Measurements from ENCODE around the gene ABCC1. TPM values are rescaled to one million over a fixed set of nuclear protein-coding genes. Genes with fewer than 3 reads are reported as not detected.
"Not testable (repeated sequence)": the region's sequence is repeated elsewhere in the genome, so short reads cannot be mapped to it uniquely, and the experiment has no call there.

ABCC1 gene
- total RNA-seq, 1 donor from 2014 or later, result 9.9 TPM

- Histone ChIP-seq H3K4me1 (ENCODE audit: control insufficient read depth in 3 of 3, insufficient read depth in 3 of 3, low read length in 3 of 3) (no peaks in the 10 kb centered on the region), H3K9ac (ENCODE audit: low read depth in 1 of 3, low read length in 3 of 3) (no peak overlapping the region), H3K36me3 (ENCODE audit: control insufficient read depth in 3 of 3, insufficient read depth in 3 of 3, low read length in 3 of 3) (peaks cover 4 to 13% (median 8%) of the 10 kb centered on the region in 3 donors), H3K4me3 (ENCODE audit: low read length in 3 of 3) (no peak overlapping the region), H3K9me3 (ENCODE audit: control insufficient read depth in 3 of 3, low read length in 3 of 3) (peaks cover 0 to 6% (median 2%) of the 10 kb centered on the region in 3 donors), H3K27ac (ENCODE audit: low read depth, low read length) (no peak overlapping the region), H3K27me3 (ENCODE audit: control insufficient read depth in 3 of 3, insufficient read depth in 3 of 3, low read length in 3 of 3) (no peaks in the 10 kb centered on the region)
Measured at GRCh38 chr16:16159662-16160061, 210.2 kb downstream of the ABCC1 start.

- Histone ChIP-seq H3K4me3 (ENCODE audit: low read length in 3 of 3) (no peak overlapping the region), H3K36me3 (ENCODE audit: control insufficient read depth in 3 of 3, insufficient read depth in 3 of 3, low read length in 3 of 3) (peaks cover 4 to 16% (median 8%) of the 10 kb centered on the region in 3 donors), H3K27ac (ENCODE audit: low read depth, low read length) (no peak overlapping the region), H3K27me3 (ENCODE audit: control insufficient read depth in 3 of 3, insufficient read depth in 3 of 3, low read length in 3 of 3) (no peaks in the 10 kb centered on the region), H3K9me3 (ENCODE audit: control insufficient read depth in 3 of 3, low read length in 3 of 3) (peaks cover 0 to 6% (median 2%) of the 10 kb centered on the region in 3 donors), H3K9ac (ENCODE audit: low read depth in 1 of 3, low read length in 3 of 3) (no peak overlapping the region), H3K4me1 (ENCODE audit: control insufficient read depth in 3 of 3, insufficient read depth in 3 of 3, low read length in 3 of 3) (no peaks in the 10 kb centered on the region)
Measured at GRCh38 chr16:16161319-16161718, 211.9 kb downstream of the ABCC1 start.

DNA sequence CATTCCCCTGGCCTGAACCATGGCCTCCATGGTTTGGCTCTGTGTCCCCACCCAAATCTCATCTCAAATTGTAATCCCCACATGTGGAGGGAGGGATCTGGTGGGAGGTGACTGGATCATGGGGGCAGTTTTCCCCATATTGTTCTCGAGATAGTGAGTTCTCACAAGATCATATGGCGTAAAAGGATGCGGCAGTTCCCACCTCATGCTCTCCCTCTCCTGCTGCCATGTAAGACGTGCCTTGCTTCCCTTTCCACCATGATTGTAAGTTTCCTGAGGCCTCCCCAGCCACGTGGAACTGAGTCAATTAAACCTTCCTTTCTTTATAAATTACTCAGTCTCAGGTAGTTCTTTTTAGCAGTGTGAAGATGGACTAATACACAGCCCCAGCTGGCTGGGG is 212.4 kb downstream of the ABCC1 start:
- H3K27ac ChIP-seq (ENCODE audit: low read depth, low read length); H3K4me3 ChIP-seq (ENCODE audit: low read length in 3 of 3); H3K9ac ChIP-seq (ENCODE audit: low read depth in 1 of 3, low read length in 3 of 3); H3K27me3 ChIP-seq (ENCODE audit: control insufficient read depth in 3 of 3, insufficient read depth in 3 of 3, low read length in 3 of 3); H3K9me3 ChIP-seq (ENCODE audit: control insufficient read depth in 3 of 3, low read length in 3 of 3); H3K4me1 ChIP-seq (ENCODE audit: control insufficient read depth in 3 of 3, insufficient read depth in 3 of 3, low read length in 3 of 3): not testable (repeated sequence)
- H3K36me3 ChIP-seq (ENCODE audit: control insufficient read depth in 3 of 3, insufficient read depth in 3 of 3, low read length in 3 of 3), result peaks cover 4 to 16% (median 8%) of the 10 kb centered on the region in 3 donors

DNA sequence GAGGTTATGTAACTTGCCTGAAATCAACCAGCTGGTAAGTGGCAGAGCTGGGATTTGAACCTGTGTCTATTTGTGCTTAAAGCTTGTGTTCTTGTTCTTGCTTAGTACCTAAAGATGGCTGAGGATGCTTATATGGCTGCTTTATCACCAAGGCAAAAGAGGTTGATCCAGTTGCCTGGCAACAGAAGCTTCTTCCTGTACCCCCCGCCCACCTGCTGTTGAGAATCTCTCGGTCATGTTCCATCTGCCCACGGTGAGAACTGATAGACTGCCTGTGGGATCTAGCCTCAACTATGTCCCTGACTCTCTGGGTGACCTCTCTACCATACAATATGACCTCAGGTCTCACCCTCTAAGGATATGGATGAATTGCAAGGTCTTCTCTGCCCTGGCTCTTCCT is 213.2 kb downstream of the ABCC1 start:
- peaks cover 0 to 6% (median 2%) of the 10 kb centered on the region in 3 donors for H3K9me3 ChIP-seq (ENCODE audit: control insufficient read depth in 3 of 3, low read length in 3 of 3)
- H3K36me3 ChIP-seq (ENCODE audit: control insufficient read depth in 3 of 3, insufficient read depth in 3 of 3, low read length in 3 of 3), result peaks cover 0 to 16% (median 8%) of the 10 kb centered on the region in 3 donors
- H3K4me3 ChIP-seq (ENCODE audit: low read length in 3 of 3), result no peak overlapping the region
- no peaks in the 10 kb centered on the region for H3K27me3 ChIP-seq (ENCODE audit: control insufficient read depth in 3 of 3, insufficient read depth in 3 of 3, low read length in 3 of 3)
- H3K4me1 ChIP-seq (ENCODE audit: control insufficient read depth in 3 of 3, insufficient read depth in 3 of 3, low read length in 3 of 3), result no peaks in the 10 kb centered on the region
- no peak overlapping the region for H3K9ac ChIP-seq (ENCODE audit: low read depth in 1 of 3, low read length in 3 of 3)
- H3K27ac ChIP-seq (ENCODE audit: low read depth, low read length), result no peak overlapping the region

DNA sequence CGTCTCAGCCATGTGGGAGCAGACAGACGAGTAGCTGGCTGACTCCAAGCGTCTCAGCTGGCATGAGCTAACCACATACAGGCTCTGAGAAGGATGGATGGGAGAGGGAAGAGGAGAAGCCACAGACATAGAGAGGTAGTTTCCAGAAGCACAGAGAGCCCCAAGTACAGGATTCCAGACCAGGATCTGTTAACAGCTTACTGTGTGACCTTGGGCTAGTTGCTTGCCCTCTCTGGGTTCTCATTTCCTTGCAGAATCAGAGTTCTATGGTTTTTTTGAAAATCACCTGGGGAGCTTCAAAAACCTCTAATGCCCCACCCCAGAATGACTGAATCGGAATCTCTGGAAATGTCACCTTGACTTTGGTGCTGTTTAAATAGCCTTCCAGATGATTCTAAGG is 213.7 kb downstream of the ABCC1 start:
- no peaks in the 10 kb centered on the region for H3K4me1 ChIP-seq (ENCODE audit: control insufficient read depth in 3 of 3, insufficient read depth in 3 of 3, low read length in 3 of 3)
- H3K27me3 ChIP-seq (ENCODE audit: control insufficient read depth in 3 of 3, insufficient read depth in 3 of 3, low read length in 3 of 3), result no peaks in the 10 kb centered on the region
- no peak overlapping the region for H3K9ac ChIP-seq (ENCODE audit: low read depth in 1 of 3, low read length in 3 of 3)
- H3K27ac ChIP-seq (ENCODE audit: low read depth, low read length), result no peak overlapping the region
- H3K36me3 ChIP-seq (ENCODE audit: control insufficient read depth in 3 of 3, insufficient read depth in 3 of 3, low read length in 3 of 3), result peaks cover 0 to 18% (median 8%) of the 10 kb centered on the region in 3 donors
- H3K4me3 ChIP-seq (ENCODE audit: low read length in 3 of 3), result no peak overlapping the region
- H3K9me3 ChIP-seq (ENCODE audit: control insufficient read depth in 3 of 3, low read length in 3 of 3), result peaks cover 0 to 6% (median 2%) of the 10 kb centered on the region in 3 donors

DNA sequence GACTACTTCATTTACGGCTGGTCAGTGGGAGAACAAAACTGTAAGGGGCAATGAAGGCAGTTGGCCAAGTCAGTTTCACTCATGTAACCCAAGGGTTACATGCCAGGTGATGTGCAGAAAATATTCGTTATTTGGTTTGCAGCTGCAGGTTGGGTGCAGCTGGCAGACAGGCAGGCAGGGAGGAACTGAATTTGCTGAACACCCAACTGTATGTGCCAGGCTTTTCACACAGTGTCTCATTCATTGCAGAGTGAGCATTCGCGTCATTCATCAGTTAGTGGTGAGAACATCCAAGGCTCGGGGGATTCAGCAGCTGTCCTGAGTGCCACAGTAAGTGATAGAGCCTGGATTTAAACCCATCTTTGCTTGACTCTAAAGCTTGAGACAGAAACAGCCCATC is 214.2 kb downstream of the ABCC1 start:
- no peaks in the 10 kb centered on the region for H3K27me3 ChIP-seq (ENCODE audit: control insufficient read depth in 3 of 3, insufficient read depth in 3 of 3, low read length in 3 of 3)

DNA sequence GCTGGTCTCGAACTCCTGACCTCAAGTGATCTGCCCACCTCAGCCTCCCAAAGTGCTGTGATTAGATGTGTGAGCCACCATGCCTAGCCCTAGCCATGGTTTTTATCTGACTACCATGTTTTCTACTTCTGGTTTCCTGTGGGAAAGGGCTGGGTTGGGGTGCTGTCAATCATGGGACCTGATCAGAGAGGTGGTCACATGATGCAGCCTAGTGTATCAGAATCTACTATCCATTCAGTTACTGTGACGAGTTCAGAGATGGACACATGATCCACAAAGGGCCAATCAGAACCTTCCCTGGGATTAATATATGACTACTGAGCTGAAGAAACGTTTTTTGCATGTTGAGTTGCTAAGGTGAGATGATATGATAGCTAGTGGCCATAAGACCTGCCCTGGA is 214.8 kb downstream of the ABCC1 start:
- Histone ChIP-seq H3K4me3 (ENCODE audit: low read length in 3 of 3) (no peak overlapping the region), H3K27ac (ENCODE audit: low read depth, low read length) (no peak overlapping the region), H3K36me3 (ENCODE audit: control insufficient read depth in 3 of 3, insufficient read depth in 3 of 3, low read length in 3 of 3) (peaks cover 0 to 19% (median 8%) of the 10 kb centered on the region in 3 donors)

More for the DNA sequence above, 214.2 kb downstream of the ABCC1 start:
- H3K4me3 ChIP-seq (ENCODE audit: low read length in 3 of 3), result no peak overlapping the region
- H3K9ac ChIP-seq (ENCODE audit: low read depth in 1 of 3, low read length in 3 of 3), result no peak overlapping the region
- H3K36me3 ChIP-seq (ENCODE audit: control insufficient read depth in 3 of 3, insufficient read depth in 3 of 3, low read length in 3 of 3), result peaks cover 0 to 18% (median 8%) of the 10 kb centered on the region in 3 donors
- no peak overlapping the region for H3K27ac ChIP-seq (ENCODE audit: low read depth, low read length)
- no peaks in the 10 kb centered on the region for H3K4me1 ChIP-seq (ENCODE audit: control insufficient read depth in 3 of 3, insufficient read depth in 3 of 3, low read length in 3 of 3)
- peaks cover 0 to 5% (median 2%) of the 10 kb centered on the region in 3 donors for H3K9me3 ChIP-seq (ENCODE audit: control insufficient read depth in 3 of 3, low read length in 3 of 3)

DNA sequence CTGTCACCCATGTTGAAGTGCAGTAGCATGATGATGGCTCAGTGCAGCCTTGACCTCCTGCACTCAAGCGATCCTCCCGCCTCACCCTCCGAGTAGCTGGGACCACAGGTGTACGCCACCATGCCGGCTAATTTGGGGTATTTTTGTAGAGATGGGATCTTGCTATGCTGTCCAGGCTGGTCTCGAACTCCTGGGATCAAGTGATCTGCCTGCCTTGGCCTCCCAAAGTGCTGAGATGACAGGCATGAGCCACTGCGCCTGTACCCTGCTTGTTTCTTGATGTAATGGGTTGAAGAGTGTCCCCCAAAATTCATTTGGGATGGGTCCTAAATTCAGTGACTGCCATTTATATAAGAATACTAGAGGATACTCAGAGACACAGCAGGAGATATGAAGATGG is 216.7 kb downstream of the ABCC1 start:
- Histone ChIP-seq H3K27me3 (ENCODE audit: control insufficient read depth in 3 of 3, insufficient read depth in 3 of 3, low read length in 3 of 3) (no peaks in the 10 kb centered on the region), H3K4me3 (ENCODE audit: low read length in 3 of 3) (no peak overlapping the region), H3K27ac (ENCODE audit: low read depth, low read length) (no peak overlapping the region), H3K36me3 (ENCODE audit: control insufficient read depth in 3 of 3, insufficient read depth in 3 of 3, low read length in 3 of 3) (peaks cover 0 to 26% (median 4%) of the 10 kb centered on the region in 3 donors), H3K9me3 (ENCODE audit: control insufficient read depth in 3 of 3, low read length in 3 of 3) (no peaks in the 10 kb centered on the region), H3K4me1 (ENCODE audit: control insufficient read depth in 3 of 3, insufficient read depth in 3 of 3, low read length in 3 of 3) (no peaks in the 10 kb centered on the region), H3K9ac (ENCODE audit: low read depth in 1 of 3, low read length in 3 of 3) (no peak overlapping the region)

More for the DNA sequence above, 214.8 kb downstream of the ABCC1 start:
- no peaks in the 10 kb centered on the region for H3K27me3 ChIP-seq (ENCODE audit: control insufficient read depth in 3 of 3, insufficient read depth in 3 of 3, low read length in 3 of 3)
- H3K9me3 ChIP-seq (ENCODE audit: control insufficient read depth in 3 of 3, low read length in 3 of 3), result no peaks in the 10 kb centered on the region
- H3K4me1 ChIP-seq (ENCODE audit: control insufficient read depth in 3 of 3, insufficient read depth in 3 of 3, low read length in 3 of 3), result no peaks in the 10 kb centered on the region
- H3K9ac ChIP-seq (ENCODE audit: low read depth in 1 of 3, low read length in 3 of 3), result no peak overlapping the region

GRCh38 chr16:16166949-16167348 is 217.5 kb downstream of the ABCC1 start:
- H3K36me3 ChIP-seq (ENCODE audit: control insufficient read depth in 3 of 3, insufficient read depth in 3 of 3, low read length in 3 of 3), result peaks cover 0 to 21% (median 0%) of the 10 kb centered on the region in 3 donors
- H3K4me3 ChIP-seq (ENCODE audit: low read length in 3 of 3), result no peak overlapping the region
- H3K27me3 ChIP-seq (ENCODE audit: control insufficient read depth in 3 of 3, insufficient read depth in 3 of 3, low read length in 3 of 3), result no peaks in the 10 kb centered on the region
- H3K9ac ChIP-seq (ENCODE audit: low read depth in 1 of 3, low read length in 3 of 3), result no peak overlapping the region
- no peak overlapping the region for H3K27ac ChIP-seq (ENCODE audit: low read depth, low read length)
- no peaks in the 10 kb centered on the region for H3K4me1 ChIP-seq (ENCODE audit: control insufficient read depth in 3 of 3, insufficient read depth in 3 of 3, low read length in 3 of 3)
- H3K9me3 ChIP-seq (ENCODE audit: control insufficient read depth in 3 of 3, low read length in 3 of 3), result no peaks in the 10 kb centered on the region

DNA sequence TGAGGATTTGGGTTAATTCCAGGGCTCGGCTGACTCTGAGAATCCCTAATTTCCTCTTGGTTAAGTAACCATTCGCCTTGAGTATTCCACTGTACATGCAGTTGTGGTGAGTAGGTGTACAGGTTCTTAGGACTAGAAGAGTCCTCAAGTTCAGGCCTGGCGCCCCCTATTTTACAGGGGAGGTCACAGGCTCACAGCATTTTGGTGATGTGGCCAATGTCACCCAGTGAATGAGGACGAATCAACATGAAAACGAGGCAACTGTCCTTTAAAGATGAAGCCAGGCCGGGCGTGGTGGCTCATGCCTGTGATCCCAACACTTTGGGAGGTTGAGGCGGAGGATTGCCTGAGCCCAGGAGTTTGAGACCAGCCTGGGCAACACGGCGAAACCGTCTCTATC is 218.5 kb downstream of the ABCC1 start:
- Histone ChIP-seq H3K9me3 (ENCODE audit: control insufficient read depth in 3 of 3, low read length in 3 of 3) (no peaks in the 10 kb centered on the region), H3K9ac (ENCODE audit: low read depth in 1 of 3, low read length in 3 of 3) (no peak overlapping the region), H3K36me3 (ENCODE audit: control insufficient read depth in 3 of 3, insufficient read depth in 3 of 3, low read length in 3 of 3) (peaks cover 0 to 19% (median 0%) of the 10 kb centered on the region in 3 donors)

More for the DNA sequence above, 218.5 kb downstream of the ABCC1 start:
- H3K27me3 ChIP-seq (ENCODE audit: control insufficient read depth in 3 of 3, insufficient read depth in 3 of 3, low read length in 3 of 3), result no peaks in the 10 kb centered on the region
- H3K4me1 ChIP-seq (ENCODE audit: control insufficient read depth in 3 of 3, insufficient read depth in 3 of 3, low read length in 3 of 3), result no peaks in the 10 kb centered on the region
- no peak overlapping the region for H3K27ac ChIP-seq (ENCODE audit: low read depth, low read length)
- H3K4me3 ChIP-seq (ENCODE audit: low read length in 3 of 3), result no peak overlapping the region

Data from skeletal muscle tissue (tissue), 4 donors.